GM12878 (cell line): ENCODE measurements around the gene HOXC9. TPM values are rescaled to one million over a fixed set of nuclear protein-coding genes. Genes with fewer than 3 reads are reported as not detected.

ENCODE experiments used
- ATAC-seq: fragments of 200-7000 bp; cut with Tn5 transposase; 3 replicates; pipeline ENCODE4 v1.9.1; 2020; ENCODE audit warnings: mild to moderate bottlenecking, moderate library complexity
- BruUV-seq: library from RNA; stranded (reverse); fragments of 400-500 nt; replicated peaks from 2 replicates; lab custom pipeline; 2021; lab: Mats Ljungman, UMichigan
- CTCF ChIA-PET: fragments of 300-600 bp; sonication (Branson Sonifier 250); formaldehyde crosslinking; extraction: SDS; loops from one replicate; lab custom pipeline; 2021; ENCODE audit warnings: inconsistent platforms; lab: Yijun Ruan, JAX
- POLR2A ChIA-PET: fragments of 350-600 bp; formaldehyde crosslinking; extraction: SDS; loops from one replicate; lab custom pipeline; 2021; ENCODE audit warnings: inconsistent platforms; lab: Charles Lee
- RAD21 ChIA-PET: fragments of 300-600 bp; sonication (Branson Sonifier 250); formaldehyde crosslinking; loops from one replicate; lab custom pipeline; 2023; ENCODE audit warnings: antibody characterized with exemption; ENCODE audit not compliant: unreplicated experiment; lab: Charles Lee
- SMC1A ChIA-PET: fragments of 300-600 bp; sonication (Branson Sonifier 250); formaldehyde crosslinking; loops from one replicate; lab custom pipeline; 2023; ENCODE audit not compliant: unreplicated experiment, uncharacterized antibody; lab: Charles Lee
- DNase-seq: peaks from one replicate; pipeline ENCODE4 v3.0.0-alpha.2; 2011; ENCODE audit warnings: low read depth, low spot score
- FAIRE-seq: peaks from 3 replicates; lab custom pipeline; 2011; peaks lifted over from hg19 to GRCh38; lab: Jason Lieb, UNC
- H2AFZ ChIP-seq: 2 replicates; pipeline ENCODE4 v1.6.0; 2011; ENCODE audit warnings: low read depth, low read length, control low read depth; ENCODE audit not compliant: control insufficient read depth
- H3K27ac ChIP-seq: 2 replicates; pipeline ENCODE4 v1.5.1; 2011; ENCODE audit warnings: control low read depth; ENCODE audit not compliant: control insufficient read depth, insufficient read depth
- H3K27me3 ChIP-seq, 2 experiments: replicated peaks in 1 of 2; 2 replicates each; pipeline versions ENCODE4 v1.6.0 to v1.6.1; 2011; ENCODE audit warnings: low read length in 1 of 2; ENCODE audit not compliant: control insufficient read depth in 2 of 2, insufficient read depth in 2 of 2
- H3K36me3 ChIP-seq, 2 experiments: 2 replicates each; pipeline ENCODE4 v1.5.1; 2011; ENCODE audit warnings: low read length in 1 of 2; ENCODE audit not compliant: control insufficient read depth in 2 of 2, insufficient read depth in 2 of 2
- H3K4me1 ChIP-seq: 2 replicates; pipeline ENCODE4 v1.6.1; 2011; ENCODE audit warnings: mild to moderate bottlenecking, low read length, moderate library complexity, mixed read lengths; ENCODE audit not compliant: control insufficient read depth, insufficient read depth
- H3K4me2 ChIP-seq: 2 replicates; pipeline ENCODE4 v1.6.0; 2011; ENCODE audit warnings: control low read depth; ENCODE audit not compliant: control insufficient read depth, insufficient read depth
- H3K4me3 ChIP-seq: fragments of 200-600 bp; sonication (generic); 2 replicates; pipeline ENCODE4 v1.5.1; 2016
- H3K79me2 ChIP-seq: 2 replicates; pipeline ENCODE4 v1.6.0; 2011; ENCODE audit warnings: low read length; ENCODE audit not compliant: control insufficient read depth, insufficient read depth
- H3K9ac ChIP-seq: 2 replicates; pipeline ENCODE4 v1.8.0; 2011; ENCODE audit warnings: low read length, control low read depth, mixed read lengths; ENCODE audit not compliant: control insufficient read depth, insufficient read depth
- H3K9me3 ChIP-seq: replicated peaks from 3 replicates; pipeline ENCODE4 v1.5.1; 2011; ENCODE audit warnings: mild to moderate bottlenecking, low read length; ENCODE audit not compliant: control insufficient read depth, insufficient read depth
- H4K20me1 ChIP-seq: 2 replicates; pipeline ENCODE4 v1.6.0; 2011; ENCODE audit not compliant: control insufficient read depth, insufficient read depth
- ASH2L ChIP-seq: fragments of 300-600, 200-600 bp; sonication (generic); IDR thresholded peaks from 2 replicates; pipeline ENCODE4 v1.6.1; 2017; ENCODE audit warnings: low read depth, mild to moderate bottlenecking, borderline replicate concordance
- EED ChIP-seq: sonication (generic); IDR thresholded peaks from 2 replicates; pipeline ENCODE4 v1.6.1; 2016; ENCODE audit warnings: antibody characterized with exemption, low read depth
- GATAD2B ChIP-seq: fragments of 450-650 bp; conservative IDR thresholded peaks from 2 replicates; pipeline ENCODE4 v1.6.1; 2017; ENCODE audit warnings: low read depth, mild to moderate bottlenecking, moderate library complexity
- TCF12 ChIP-seq: IDR thresholded peaks from 2 replicates; pipeline ENCODE4 v1.6.1; 2011; ENCODE audit warnings: low read depth, mild to moderate bottlenecking, low read length
- WGBS: methylation state at CpG from one replicate; pipeline ENCODE4 v1.1.6; 2016; ENCODE audit warnings: low lambda C conversion rate; ENCODE audit not compliant: insufficient replicate concordance, insufficient coverage; ENCODE audit errors: missing lambda C conversion rate; 5-methylcytosine and 5-hydroxymethylcytosine counted together
- in situ Hi-C: fragments of 300-500 bp; cut with MboI; formaldehyde crosslinking; loops from 9 replicates; pipeline ENCODE4 v1.14.3; 2018; ENCODE audit warnings: mixed read lengths
- intact Hi-C: fragments of 100-400 bp; cut with micrococcal nuclease; formaldehyde crosslinking; loops from one replicate; pipeline ENCODE4 v1.14.2; 2022; ENCODE audit not compliant: unreplicated experiment
- polyA plus RNA-seq, 11 experiments: library from polyadenylated mRNA; depleted of rRNA in 4 of 11; unstranded in 6 of 11; stranded (reverse) in 5 of 11; fragments of >200 nt; fragmentation: Nextera tagmentation in 4 of 11; fragmentation: Illumina TruSeq in 1 of 11; extraction: Ambion mirVana in 4 of 11; extraction: Trizol in 1 of 11; gene quantifications; 1 replicate in 1 of 11; 2 replicates in 10 of 11; pipeline versions ENCODE4 v1.2.1 to v1.2.3, GENCODE V29; 2011 to 2016; ENCODE audit warnings: inconsistent platforms in 2 of 11, missing spikeins in 2 of 11, low read depth in 1 of 11
- total RNA-seq, 4 experiments: library from RNA; depleted of rRNA in 3 of 4; stranded (reverse); fragments of >200 nt in 3 of 4; fragmentation: Illumina TruSeq in 1 of 4; extraction: Trizol in 1 of 4; gene quantifications; 2 replicates each; pipeline versions ENCODE4 v1.2.1 to v1.2.3, GENCODE V29; 2013 to 2021
- TF ChIP-seq, protein P1 (sequence below): fragments of 450-650 bp; IDR thresholded peaks from 2 replicates; pipeline ENCODE4 v1.6.1; 2017; ENCODE audit warnings: mild to moderate bottlenecking, moderate library complexity

Gene HOXC9
- total and polyA plus RNA-seq, 10 of the 15 experiments (the other 5 are each of a cell fraction or from before 2014, with no cell fraction given), result not detected

DNA sequence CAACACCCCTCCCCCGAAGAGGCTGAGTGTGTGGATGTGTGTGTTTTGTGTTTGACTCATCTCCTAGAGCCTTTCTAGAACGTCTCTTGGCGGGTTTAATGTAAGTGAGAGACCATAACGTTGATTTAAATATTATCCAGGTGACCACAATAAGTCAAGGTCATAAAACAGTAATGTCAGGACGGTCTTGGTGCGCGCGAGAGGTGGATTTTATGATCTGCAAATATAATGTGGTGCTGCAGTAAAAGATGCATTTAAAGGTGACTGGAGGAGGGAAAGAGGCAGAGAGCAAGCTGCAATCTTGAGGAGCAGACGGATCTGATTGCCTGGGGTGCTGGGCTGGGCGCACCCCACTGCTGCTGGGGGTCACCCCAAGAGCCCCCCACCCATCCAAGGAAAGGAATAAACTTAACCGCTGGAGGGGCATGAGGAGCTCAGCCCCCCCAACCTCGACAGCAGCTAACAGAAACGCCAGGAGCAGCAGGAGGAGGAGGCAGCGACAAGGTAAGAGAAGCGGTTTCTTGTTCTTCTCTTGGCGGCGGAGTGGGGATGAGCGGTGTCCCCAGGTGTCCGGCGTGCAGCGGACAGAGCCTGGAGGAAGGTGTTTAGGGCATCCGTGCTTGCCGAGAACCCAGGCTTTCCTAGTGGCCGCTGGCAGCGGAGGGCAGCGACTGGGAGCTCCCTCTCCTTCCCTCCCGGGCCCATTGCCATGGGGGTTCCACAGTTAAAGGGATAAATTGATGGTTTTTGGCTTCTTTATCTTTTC, 9.5 kb upstream of the HOXC9 start:
- TF ChIP-seq, protein P1, sequence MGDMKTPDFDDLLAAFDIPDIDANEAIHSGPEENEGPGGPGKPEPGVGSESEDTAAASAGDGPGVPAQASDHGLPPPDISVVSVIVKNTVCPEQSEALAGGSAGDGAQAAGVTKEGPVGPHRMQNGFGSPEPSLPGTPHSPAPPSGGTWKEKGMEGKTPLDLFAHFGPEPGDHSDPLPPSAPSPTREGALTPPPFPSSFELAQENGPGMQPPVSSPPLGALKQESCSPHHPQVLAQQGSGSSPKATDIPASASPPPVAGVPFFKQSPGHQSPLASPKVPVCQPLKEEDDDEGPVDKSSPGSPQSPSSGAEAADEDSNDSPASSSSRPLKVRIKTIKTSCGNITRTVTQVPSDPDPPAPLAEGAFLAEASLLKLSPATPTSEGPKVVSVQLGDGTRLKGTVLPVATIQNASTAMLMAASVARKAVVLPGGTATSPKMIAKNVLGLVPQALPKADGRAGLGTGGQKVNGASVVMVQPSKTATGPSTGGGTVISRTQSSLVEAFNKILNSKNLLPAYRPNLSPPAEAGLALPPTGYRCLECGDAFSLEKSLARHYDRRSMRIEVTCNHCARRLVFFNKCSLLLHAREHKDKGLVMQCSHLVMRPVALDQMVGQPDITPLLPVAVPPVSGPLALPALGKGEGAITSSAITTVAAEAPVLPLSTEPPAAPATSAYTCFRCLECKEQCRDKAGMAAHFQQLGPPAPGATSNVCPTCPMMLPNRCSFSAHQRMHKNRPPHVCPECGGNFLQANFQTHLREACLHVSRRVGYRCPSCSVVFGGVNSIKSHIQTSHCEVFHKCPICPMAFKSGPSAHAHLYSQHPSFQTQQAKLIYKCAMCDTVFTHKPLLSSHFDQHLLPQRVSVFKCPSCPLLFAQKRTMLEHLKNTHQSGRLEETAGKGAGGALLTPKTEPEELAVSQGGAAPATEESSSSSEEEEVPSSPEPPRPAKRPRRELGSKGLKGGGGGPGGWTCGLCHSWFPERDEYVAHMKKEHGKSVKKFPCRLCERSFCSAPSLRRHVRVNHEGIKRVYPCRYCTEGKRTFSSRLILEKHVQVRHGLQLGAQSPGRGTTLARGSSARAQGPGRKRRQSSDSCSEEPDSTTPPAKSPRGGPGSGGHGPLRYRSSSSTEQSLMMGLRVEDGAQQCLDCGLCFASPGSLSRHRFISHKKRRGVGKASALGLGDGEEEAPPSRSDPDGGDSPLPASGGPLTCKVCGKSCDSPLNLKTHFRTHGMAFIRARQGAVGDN, result no peak
- TF ChIP-seq ASH2L (no peak), TCF12 (no peak), GATAD2B (no peak), EED (no peak)
- intact Hi-C loops, result no loop called here
- POLR2A ChIA-PET, result interaction anchor here (0.7 kb wide), 1 partner anchor 9 kb away, joined by 5 read pairs; the partner anchor contains the start of gene HOXC9

More for the DNA sequence above, 9.5 kb upstream of the HOXC9 start:
- Histone ChIP-seq H2AFZ (no peak overlapping the region), H3K4me2 (no peak overlapping the region), H3K4me3 (no peak overlapping the region), H3K9ac (no peak overlapping the region), H3K4me1 (peaks cover 14% of the 10 kb centered on the region), H3K36me3 (no peaks in the 10 kb centered on the region), H4K20me1 (peaks cover 3% of the 10 kb centered on the region; the same call in 1 of the 2 replicates), H3K27me3 (peaks cover 34 to 59% of the 10 kb centered on the region in 2 experiments), H3K27ac (no peak overlapping the region), H3K79me2 (no peaks in the 10 kb centered on the region), H3K9me3 (no peaks in the 10 kb centered on the region)
- DNase-seq (no peak), FAIRE-seq (no peak), ATAC-seq (no peak)
- in situ Hi-C loops, result no loop called here
- BruUV-seq, result no TSS peak
- ChIA-PET SMC1A (interaction anchor here (0.6 to 1.5 kb wide), 3 partner anchors 9 to 234 kb away, joined by 3 to 4 read pairs (median 3); no protein-coding TSS in a partner anchor), CTCF (interaction anchor here (0.6 to 2.8 kb wide), 10 partner anchors 13 to 248 kb away, joined by 3 to 10 read pairs (median 4); no protein-coding TSS in a partner anchor), RAD21 (interaction anchor here (0.6 to 2.1 kb wide), 7 partner anchors 10 to 381 kb away, joined by 3 to 7 read pairs (median 4); partner anchors contain the start of gene HOXC9)
- 8% methylated on average over 27 of the region's 27 CpGs for WGBS
